ENCODE data around the gene PRPH. TPM values are rescaled to one million over a fixed set of nuclear protein-coding genes. Genes with fewer than 3 reads are reported as not detected.
A peak's percentile ranks its signal among the peaks of the same experiment; 100 is the strongest.

The PRPH gene
- total and polyA plus RNA-seq, 2 of the 8 experiments (the other 6 are each of a cell fraction or from before 2014, with no cell fraction given), result 0.79 to 1.4 TPM

DNA sequence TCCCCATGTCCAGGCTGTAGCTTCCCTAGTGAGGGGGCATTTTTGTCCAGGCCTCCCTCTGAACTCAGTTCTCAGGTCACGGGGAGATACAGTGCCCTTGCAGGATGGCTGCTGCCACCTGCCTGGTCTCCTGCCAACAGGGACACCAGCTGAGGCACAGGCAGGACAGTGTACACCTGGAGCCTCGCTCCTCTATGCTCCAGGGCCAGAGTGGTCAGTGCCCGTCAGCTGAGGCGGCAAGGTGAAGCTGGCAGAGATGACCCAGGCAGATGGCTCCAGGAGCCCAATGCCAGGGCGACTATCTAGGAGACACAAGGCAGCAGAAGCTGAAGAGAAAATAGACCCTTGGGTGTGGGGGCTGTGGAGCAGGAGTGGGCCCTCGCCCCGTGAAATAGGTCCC is 17.5 kb upstream of the PRPH start:
- Histone ChIP-seq H3K4ac (replicated peaks; ENCODE audit: insufficient read length, low read depth, low read length) (no peak overlapping the region), H4K91ac (replicated peaks; ENCODE audit: insufficient read length, low read length) (no peak overlapping the region), H3K18ac (ENCODE audit: extremely low read depth, low read length) (no peak overlapping the region), H4K8ac (ENCODE audit: extremely low read depth, insufficient read depth, low read length) (0 out of 2 replicates have a peak overlapping the region, but pooled peaks have one; percentile 16), H2BK120ac (replicated peaks; ENCODE audit: low read depth, low read length) (no peak overlapping the region), H4K5ac (ENCODE audit: insufficient read length, low read depth, low read length) (no peak overlapping the region), H3K4me1 (replicated peaks in 1 of 4; ENCODE audit: control insufficient read depth in 3 of 4, insufficient read depth in 4 of 4, low read length in 3 of 4) (peaks cover 0 to 7% (median 5%) of the 10 kb centered on the region in 4 experiments; a peak in 3 of 7 replicates), H3K23ac (ENCODE audit: insufficient read length) (no peak overlapping the region), H3K9ac (replicated peaks in 1 of 4; ENCODE audit: extremely low read depth in 1 of 4, low read depth in 3 of 4, low read length in 3 of 4) (no peak overlapping the region), H3K79me1 (ENCODE audit: low read depth, low read length) (no peaks in the 10 kb centered on the region; the same call in 1 of the 2 replicates), H3K27me3 (replicated peaks in 1 of 4; ENCODE audit: control insufficient read depth in 3 of 4, extremely low read depth in 1 of 4, insufficient read depth in 3 of 4, low read length in 3 of 4) (no peaks in the 10 kb centered on the region), H3K23me2 (ENCODE audit: low read depth, low read length) (no peaks in the 10 kb centered on the region; the same call in 1 of the 2 replicates), H3K9me3 (ENCODE audit: insufficient read depth in 2 of 2, low read depth in 1 of 2, low read length in 1 of 2) (no peaks in the 10 kb centered on the region), H3K79me2 (ENCODE audit: control insufficient read depth in 1 of 2, insufficient read depth in 2 of 2, low read length in 2 of 2) (no peaks in the 10 kb centered on the region), H3K4me3 (ENCODE audit: extremely low read depth in 1 of 4, insufficient read depth in 2 of 4, low read depth in 3 of 4, low read length in 4 of 4) (no peak overlapping the region), H2BK5ac (ENCODE audit: low read depth, low read length) (no peak overlapping the region), H2AK5ac (ENCODE audit: low read depth, low read length) (no peak overlapping the region), H3K56ac (replicated peaks; ENCODE audit: insufficient read length, low read depth, low read length) (no peak overlapping the region), H3K36me3 (ENCODE audit: control insufficient read depth in 2 of 4, insufficient read depth in 4 of 4, low read length in 3 of 4) (peaks cover 3 to 15% (median 9%) of the 10 kb centered on the region in 4 experiments; a peak in 5 of 8 replicates), H2AFZ (ENCODE audit: low read length) (no peak overlapping the region), H2BK12ac (ENCODE audit: low read depth, low read length) (no peak overlapping the region), H2BK20ac (ENCODE audit: low read length) (no peak overlapping the region), H2BK15ac (ENCODE audit: low read length) (no peak overlapping the region), H3K4me2 (ENCODE audit: insufficient read depth in 1 of 2, low read depth in 2 of 2, low read length in 2 of 2) (no peak overlapping the region), H4K20me1 (replicated peaks in 1 of 2; ENCODE audit: control insufficient read depth in 1 of 2, insufficient read depth in 2 of 2, low read length in 2 of 2) (peaks cover 0 to 4% of the 10 kb centered on the region in 2 experiments), H3K14ac (ENCODE audit: insufficient read length) (no peak overlapping the region), H3K27ac (ENCODE audit: low read depth, low read length) (no peak overlapping the region)
- 85% methylated on average over 7 of the region's 7 CpGs; no CpG with 5 or more reads in 1 of the 2 experiments for WGBS, 2 experiments (ENCODE audit: extremely low coverage in 1 of 2, insufficient coverage in 1 of 2, insufficient read length in 1 of 2, insufficient replicate concordance in 2 of 2, low coverage in 1 of 2, low lambda C conversion rate in 2 of 2, missing lambda C conversion rate in 1 of 2)
- FAIRE-seq, result no peak
- ChIA-PET CTCF (ENCODE audit: partially characterized antibody) (interaction anchor here (0.5 to 17.0 kb wide), 12 partner anchors 9 to 761 kb away, joined by 3 to 172 read pairs (median 4); partner anchors contain the start of gene PRPH), POLR2A (ENCODE audit: partially characterized antibody) (interaction anchor here (0.9 to 6.7 kb wide), 3 partner anchors 12 to 289 kb away, joined by 3 to 111 read pairs (median 4); partner anchors contain the start of gene TUBA1C)
- DNase-seq (ENCODE audit: low read depth in 1 of 2, low spot score in 2 of 2), result no peak
- TF ChIP-seq BCL11A (IDR thresholded peaks at IDR 0.05; ENCODE audit: low read depth in 2 of 2, low read length in 2 of 2) (no peak), USF2 (IDR thresholded peaks at IDR 0.05; ENCODE audit: low read length) (no peak), SUZ12 (IDR thresholded peaks at IDR 0.05; ENCODE audit: low read length) (no peak), ZNF274 (IDR thresholded peaks at IDR 0.05; ENCODE audit: borderline replicate concordance, extremely low read depth, low read length) (no peak), EZH2 (IDR thresholded peaks at IDR 0.05; ENCODE audit: low read depth, low read length, severe bottlenecking) (no peak), GTF2F1 (IDR thresholded peaks at IDR 0.05; ENCODE audit: borderline replicate concordance, low read depth, low read length) (no peak), BACH1 (IDR thresholded peaks at IDR 0.05; ENCODE audit: low read length) (no peak), NANOG (IDR thresholded peaks at IDR 0.05; ENCODE audit: insufficient read depth, low read depth, low read length, poor library complexity, severe bottlenecking) (no peak), SP1 (IDR thresholded peaks at IDR 0.05; ENCODE audit: low read depth, low read length) (no peak), CHD1 (IDR thresholded peaks at IDR 0.05; ENCODE audit: low read depth, low read length) (no peak), CEBPB (IDR thresholded peaks at IDR 0.05; ENCODE audit: low read depth, low read length) (no peak), TAF7 (optimal IDR thresholded peaks at IDR 0.05; ENCODE audit: borderline replicate concordance, low read depth, low read length) (no peak)
- TF ChIP-seq, protein P1, sequence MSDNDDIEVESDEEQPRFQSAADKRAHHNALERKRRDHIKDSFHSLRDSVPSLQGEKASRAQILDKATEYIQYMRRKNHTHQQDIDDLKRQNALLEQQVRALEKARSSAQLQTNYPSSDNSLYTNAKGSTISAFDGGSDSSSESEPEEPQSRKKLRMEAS (IDR thresholded peaks at IDR 0.05), result no peak

All from H1 (cell line).